Peyer's patch (tissue), 4 donors: ENCODE results near the gene PCSK5.

Experiments used
- CTCF ChIP-seq, 6 experiments: fragments of 450-650 bp in 4 of 6; fragments of 200-600 bp in 2 of 6; sonication (generic) in 1 of 6; IDR thresholded peaks; one replicate each; pipeline ENCODE4 v1.5.1; 2017 to 2019; ENCODE audit warnings: antibody characterized with exemption in 6 of 6, mild to moderate bottlenecking in 3 of 6, moderate library complexity in 1 of 6
- POLR2A ChIP-seq, 2 donors: fragments of 450-650 bp; IDR thresholded peaks; one replicate each; pipeline ENCODE4 v1.5.1; 2017; ENCODE audit warnings: antibody characterized with exemption in 2 of 2, mild to moderate bottlenecking in 2 of 2, moderate library complexity in 2 of 2

- TF ChIP-seq CTCF (IDR thresholded peaks at IDR 0.05) (no peak), POLR2A (IDR thresholded peaks at IDR 0.05) (no peak)
Observed at GRCh38 chr9:76135902-76136301, 245.4 kb downstream of the PCSK5 start.
